Fibroblast of peridontal ligament (primary cell): Measurements from ENCODE around the gene NAV3.
A peak's percentile ranks its signal among the peaks of the same experiment; 100 is the strongest.

ENCODE experiments used
- DNase-seq: peaks from one replicate; pipeline ENCODE4 v3.0.0-alpha.2; 2010; ENCODE audit errors: extremely low read depth

The NAV3 gene

GRCh38 chr12:77830583-77831351 is at the start of gene NAV3:
NAV3 (plus strand) TSS chr12:77830894; CDS start chr12:77831462, 568 bp downstream.
- peak; percentile 22 for DNase-seq

GRCh38 chr12:77782034-77782433 is 48.7 kb upstream of the NAV3 start:
- no peak for DNase-seq

- no peak for DNase-seq
Observed at GRCh38 chr12:77782766-77783165, 47.9 kb upstream of the NAV3 start.

- no peak for DNase-seq
Observed at GRCh38 chr12:77785211-77785610, 45.5 kb upstream of the NAV3 start.

- DNase-seq = no peak
Observed at GRCh38 chr12:77786675-77787074, 44.0 kb upstream of the NAV3 start.

GRCh38 chr12:77788231-77789168 is 42.2 kb upstream of the NAV3 start:
- no peak for DNase-seq

GRCh38 chr12:77795699-77796098 is 35.0 kb upstream of the NAV3 start:
- DNase-seq = peak; percentile 41

GRCh38 chr12:77796775-77797174 is 33.9 kb upstream of the NAV3 start:
- peak; percentile 56 for DNase-seq

- no peak for DNase-seq
Observed at GRCh38 chr12:77800501-77800900, 30.2 kb upstream of the NAV3 start.

GRCh38 chr12:77808534-77808933 is 22.2 kb upstream of the NAV3 start:
- no peak for DNase-seq

GRCh38 chr12:77813558-77813957 is 17.1 kb upstream of the NAV3 start:
- DNase-seq = no peak

GRCh38 chr12:77814386-77814785 is 16.3 kb upstream of the NAV3 start:
- DNase-seq = no peak

GRCh38 chr12:77816196-77816595 is 14.5 kb upstream of the NAV3 start:
- DNase-seq = no peak

GRCh38 chr12:77817276-77817675 is 13.4 kb upstream of the NAV3 start:
- no peak for DNase-seq

GRCh38 chr12:77818351-77818750 is 12.3 kb upstream of the NAV3 start:
- DNase-seq = no peak

- DNase-seq = no peak
Observed at GRCh38 chr12:77821699-77822203, 8.9 kb upstream of the NAV3 start.

GRCh38 chr12:77833329-77833728 is 2.6 kb downstream of the NAV3 start:
- DNase-seq = no peak

- no peak for DNase-seq
Observed at GRCh38 chr12:77834618-77835017, 3.9 kb downstream of the NAV3 start.

GRCh38 chr12:77835969-77836368 is 5.3 kb downstream of the NAV3 start:
- no peak for DNase-seq

- peak; percentile 52 for DNase-seq
Observed at GRCh38 chr12:77837876-77838291, 7.2 kb downstream of the NAV3 start.

- DNase-seq = no peak
Observed at GRCh38 chr12:77841521-77841920, 10.8 kb downstream of the NAV3 start.

GRCh38 chr12:77842430-77842829 is 11.7 kb downstream of the NAV3 start:
- DNase-seq = no peak

- peak; percentile 66 for DNase-seq
Observed at GRCh38 chr12:77845831-77846230, 15.1 kb downstream of the NAV3 start.
